H1 (cell line): Measurements from ENCODE around the gene FSTL4. TPM values are rescaled to one million over a fixed set of nuclear protein-coding genes. Genes with fewer than 3 reads are reported as not detected.

ENCODE experiments used
- CTCF ChIA-PET: fragments of 300-600 bp; sonication (Branson Sonifier 250); formaldehyde crosslinking; loops from one replicate; lab custom pipeline; 2021; ENCODE audit not compliant: partially characterized antibody; lab: Charles Lee
- POLR2A ChIA-PET: fragments of 300-600 bp; sonication (Branson Sonifier 250); formaldehyde crosslinking; loops from one replicate; lab custom pipeline; 2021; ENCODE audit warnings: inconsistent platforms; ENCODE audit not compliant: partially characterized antibody; lab: Charles Lee
- DNase-seq, 2 experiments: peaks; one replicate each; pipeline versions ENCODE4 v3.0.0 to v3.0.0-alpha.2; 2010 to 2022; ENCODE audit warnings: low spot score in 2 of 2, low read depth in 1 of 2, mixed read lengths in 1 of 2
- FAIRE-seq: peaks from 2 replicates; lab custom pipeline; 2011; peaks lifted over from hg19 to GRCh38; lab: Jason Lieb, UNC
- H2AFZ ChIP-seq: 2 replicates; pipeline ENCODE4 v1.8.1; 2012; ENCODE audit warnings: low read length, inconsistent platforms
- H2AK5ac ChIP-seq: 2 replicates; pipeline ENCODE4 v1.6.1; 2013; ENCODE audit warnings: low read depth, low read length
- H2BK120ac ChIP-seq: replicated peaks from 2 replicates; pipeline ENCODE3; 2013; ENCODE audit warnings: low read depth, low read length, inconsistent platforms
- H2BK12ac ChIP-seq: 2 replicates; pipeline ENCODE4 v1.6.1; 2013; ENCODE audit warnings: low read depth, low read length
- H2BK15ac ChIP-seq: 2 replicates; pipeline ENCODE4 v1.6.1; 2013; ENCODE audit warnings: low read length
- H2BK20ac ChIP-seq: 2 replicates; pipeline ENCODE4 v1.6.1; 2013; ENCODE audit warnings: low read length
- H2BK5ac ChIP-seq: 2 replicates; pipeline ENCODE4 v1.6.1; 2013; ENCODE audit warnings: low read depth, low read length
- H3K14ac ChIP-seq: 2 replicates; pipeline ENCODE4 v1.6.1; 2013; ENCODE audit warnings: inconsistent platforms; ENCODE audit not compliant: insufficient read length
- H3K18ac ChIP-seq: 2 replicates; pipeline ENCODE4 v1.6.1; 2013; ENCODE audit warnings: low read length; ENCODE audit errors: extremely low read depth
- H3K23ac ChIP-seq: 2 replicates; pipeline ENCODE4 v1.6.1; 2013; ENCODE audit warnings: inconsistent platforms; ENCODE audit not compliant: insufficient read length
- H3K23me2 ChIP-seq: 2 replicates; pipeline ENCODE4 v1.6.1; 2013; ENCODE audit warnings: low read depth, low read length
- H3K27ac ChIP-seq: 2 replicates; pipeline ENCODE4 v1.6.1; 2011; ENCODE audit warnings: low read depth, low read length, inconsistent platforms
- H3K27me3 ChIP-seq, 4 experiments: replicated peaks in 1 of 4; 1 replicate in 1 of 4; 2 replicates in 3 of 4; pipeline versions ENCODE4 v1.6.1 to v1.8.1; 2011 to 2013; ENCODE audit warnings: low read length in 3 of 4, mild to moderate bottlenecking in 3 of 4, inconsistent platforms in 2 of 4, mixed read lengths in 2 of 4, moderate library complexity in 1 of 4; ENCODE audit not compliant: control insufficient read depth in 3 of 4, insufficient read depth in 3 of 4; ENCODE audit errors: extremely low read depth in 1 of 4
- H3K36me3 ChIP-seq, 4 experiments: 2 replicates each; pipeline versions ENCODE4 v1.6.1 to v1.8.1; 2011 to 2013; ENCODE audit warnings: mild to moderate bottlenecking in 4 of 4, low read length in 3 of 4, moderate library complexity in 2 of 4, control low read depth in 1 of 4, inconsistent platforms in 1 of 4; ENCODE audit not compliant: insufficient read depth in 4 of 4, control insufficient read depth in 2 of 4
- H3K4ac ChIP-seq: replicated peaks from 2 replicates; pipeline ENCODE3; 2013; ENCODE audit warnings: low read length, low read depth, mixed read lengths, inconsistent platforms; ENCODE audit not compliant: insufficient read length
- H3K4me1 ChIP-seq, 4 experiments: replicated peaks in 1 of 4; 1 replicate in 1 of 4; 2 replicates in 3 of 4; pipeline versions ENCODE4 v1.6.1 to v1.8.1; 2011 to 2013; ENCODE audit warnings: low read length in 3 of 4, inconsistent platforms in 2 of 4, mixed read lengths in 1 of 4; ENCODE audit not compliant: insufficient read depth in 4 of 4, control insufficient read depth in 3 of 4
- H3K4me2 ChIP-seq, 2 experiments: 2 replicates each; pipeline versions ENCODE4 v1.6.1 to v1.8.1; 2011 to 2013; ENCODE audit warnings: low read depth in 2 of 2, low read length in 2 of 2, control low read depth in 1 of 2, inconsistent platforms in 1 of 2, mild to moderate bottlenecking in 1 of 2; ENCODE audit not compliant: insufficient read depth in 1 of 2
- H3K4me3 ChIP-seq, 4 experiments: fragments of 200-600, 300-600 bp in 1 of 4; sonication (generic), shearing (Covaris generic), sonication (Bioruptor Twin) in 1 of 4; 2 replicates each; pipeline versions ENCODE4 v1.5.1 to v1.8.1; 2011 to 2016; ENCODE audit warnings: low read length in 4 of 4, low read depth in 3 of 4, control low read depth in 2 of 4, inconsistent platforms in 2 of 4, mild to moderate bottlenecking in 2 of 4, mixed read lengths in 1 of 4, moderate library complexity in 1 of 4; ENCODE audit not compliant: insufficient read depth in 2 of 4; ENCODE audit errors: extremely low read depth in 1 of 4
- H3K56ac ChIP-seq: replicated peaks from 2 replicates; pipeline ENCODE3; 2013; ENCODE audit warnings: low read depth, mild to moderate bottlenecking, mixed read lengths, low read length, inconsistent platforms; ENCODE audit not compliant: insufficient read length
- H3K79me1 ChIP-seq: 2 replicates; pipeline ENCODE4 v1.6.1; 2013; ENCODE audit warnings: low read depth, low read length, control low read depth
- H3K79me2 ChIP-seq, 2 experiments: 2 replicates each; pipeline versions ENCODE4 v1.6.1 to v1.8.1; 2012 to 2013; ENCODE audit warnings: low read length in 2 of 2, mild to moderate bottlenecking in 2 of 2, inconsistent platforms in 1 of 2; ENCODE audit not compliant: insufficient read depth in 2 of 2, control insufficient read depth in 1 of 2
- H3K9ac ChIP-seq, 4 experiments: replicated peaks in 1 of 4; 1 replicate in 1 of 4; 2 replicates in 3 of 4; pipeline versions ENCODE4 v1.6.1 to v1.8.1; 2011 to 2013; ENCODE audit warnings: low read depth in 3 of 4, low read length in 3 of 4, control low read depth in 2 of 4, mild to moderate bottlenecking in 2 of 4, moderate library complexity in 2 of 4, inconsistent platforms in 1 of 4; ENCODE audit errors: extremely low read depth in 1 of 4
- H3K9me3 ChIP-seq, 2 experiments: 2 replicates each; pipeline versions ENCODE4 v1.6.1 to v1.8.1; 2012 to 2013; ENCODE audit warnings: mild to moderate bottlenecking in 2 of 2, moderate library complexity in 2 of 2, control low read depth in 1 of 2, inconsistent platforms in 1 of 2, low read depth in 1 of 2, low read length in 1 of 2, mixed read lengths in 1 of 2; ENCODE audit not compliant: insufficient read depth in 2 of 2
- H4K20me1 ChIP-seq, 2 experiments: replicated peaks in 1 of 2; 2 replicates each; pipeline versions ENCODE3 to v1.8.1; 2011 to 2013; ENCODE audit warnings: inconsistent platforms in 2 of 2, low read length in 2 of 2, mild to moderate bottlenecking in 1 of 2; ENCODE audit not compliant: insufficient read depth in 2 of 2, control insufficient read depth in 1 of 2
- H4K5ac ChIP-seq: 2 replicates; pipeline ENCODE4 v1.6.1; 2013; ENCODE audit warnings: low read length, low read depth, mixed read lengths, inconsistent platforms; ENCODE audit not compliant: insufficient read length
- H4K8ac ChIP-seq: 2 replicates; pipeline ENCODE4 v1.8.0; 2013; ENCODE audit warnings: mild to moderate bottlenecking, moderate library complexity, low read length, inconsistent platforms; ENCODE audit not compliant: insufficient read depth; ENCODE audit errors: extremely low read depth
- H4K91ac ChIP-seq: replicated peaks from 2 replicates; pipeline ENCODE3; 2013; ENCODE audit warnings: low read length, mixed read lengths, inconsistent platforms; ENCODE audit not compliant: insufficient read length
- EGR1 ChIP-seq: IDR thresholded peaks from 2 replicates; pipeline ENCODE4 v1.6.1; 2011; ENCODE audit warnings: low read depth, low read length, borderline replicate concordance
- HDAC2 ChIP-seq, 2 experiments: fragments of 300-600 bp in 1 of 2; sonication (generic) in 1 of 2; IDR thresholded peaks; 2 replicates each; pipeline ENCODE4 v1.6.1; 2011 to 2012; ENCODE audit warnings: low read depth in 2 of 2, low read length in 2 of 2, mild to moderate bottlenecking in 2 of 2, moderate library complexity in 2 of 2, borderline replicate concordance in 1 of 2, inconsistent platforms in 1 of 2
- HDAC6 ChIP-seq: IDR thresholded peaks from one replicate; pipeline ENCODE4 v1.7.1; 2012; ENCODE audit warnings: low read depth, mild to moderate bottlenecking, inconsistent platforms, low read length, moderate library complexity
- SUZ12 ChIP-seq: fragments of 200-600 bp; sonication (generic); IDR thresholded peaks from 2 replicates; pipeline ENCODE4 v1.6.1; 2012; ENCODE audit warnings: mild to moderate bottlenecking, inconsistent platforms, low read length, moderate library complexity, mixed read lengths
- WGBS, 2 experiments: shearing (Covaris generic) in 1 of 2; methylation state at CpG; one replicate each; pipeline versions ENCODE4 v1.1.6 to v1.1.7; 2013 to 2015; ENCODE audit warnings: low lambda C conversion rate in 2 of 2, mixed read lengths in 2 of 2, inconsistent platforms in 1 of 2, low coverage in 1 of 2, missing lambda C conversion rate in 1 of 2; ENCODE audit not compliant: insufficient replicate concordance in 2 of 2, insufficient coverage in 1 of 2, insufficient read length in 1 of 2; ENCODE audit errors: extremely low coverage in 1 of 2, missing lambda C conversion rate in 1 of 2; 5-methylcytosine and 5-hydroxymethylcytosine counted together
- polyA plus RNA-seq, 7 experiments: library from polyadenylated mRNA; depleted of rRNA in 3 of 7; stranded (reverse) in 5 of 7; unstranded in 2 of 7; fragments of >200 nt in 5 of 7; fragments of 200-250 nt in 2 of 7; gene quantifications; 1 replicate in 5 of 7; 2 replicates in 1 of 7; 4 replicates in 1 of 7; pipeline versions ENCODE4 v1.2.1 to v1.2.3, GENCODE V29; 2011 to 2013; ENCODE audit warnings: missing spikeins in 2 of 7, mixed read lengths in 2 of 7
- total RNA-seq: library from RNA; stranded (reverse); fragmentation: NEBNext Ultra II Directional; extraction: Animal tissue kit (Norgen Biotek cat#: 25700); gene quantifications from 2 replicates; pipeline ENCODE4 v1.2.1, GENCODE V29; 2021

The FSTL4 gene
- total and polyA plus RNA-seq, 2 of the 8 experiments (the other 6 are each of a cell fraction or from before 2014, with no cell fraction given), result 3.1 to 4.1 TPM

DNA sequence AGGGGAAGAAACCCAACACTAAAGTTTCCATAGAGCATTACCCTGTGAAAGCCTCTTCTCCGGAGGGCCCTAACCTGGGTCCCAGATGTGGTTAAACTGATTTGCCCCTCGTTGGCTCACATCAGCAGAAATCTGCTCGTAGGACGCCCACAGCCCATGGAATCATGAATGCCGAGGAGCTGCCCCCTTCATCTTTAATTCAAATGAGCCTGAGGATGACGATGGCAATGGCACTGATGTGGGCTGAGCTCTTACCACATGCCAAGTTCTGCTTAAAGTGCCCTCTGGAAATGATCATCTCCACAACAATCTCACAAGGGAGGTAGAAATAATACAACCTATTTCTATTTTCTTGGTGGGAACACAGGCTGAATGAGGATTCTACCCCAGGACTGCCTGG lies 183.3 kb downstream of the FSTL4 start:
- no peak for TF ChIP-seq HDAC2 (IDR thresholded peaks at IDR 0.05; ENCODE audit: borderline replicate concordance in 1 of 2, low read depth in 2 of 2, low read length in 2 of 2)
- no peak for TF ChIP-seq EGR1
- TF ChIP-seq SUZ12, result no peak
- no peak for TF ChIP-seq HDAC6
- POLR2A ChIA-PET, result interaction anchor here (1.8 kb wide), 1 partner anchor 10 kb away, joined by 6 read pairs; no protein-coding TSS in a partner anchor
- Histone ChIP-seq H2AFZ (no peak overlapping the region), H2BK12ac (no peak overlapping the region), H3K27ac (no peak overlapping the region), H2BK20ac (no peak overlapping the region), H3K23me2 (no peaks in the 10 kb centered on the region), H3K4me3 (no peak overlapping the region), H2BK120ac (no peak overlapping the region), H3K4ac (no peak overlapping the region), H2BK5ac (no peak overlapping the region), H3K36me3 (no peaks in the 10 kb centered on the region), H3K14ac (no peak overlapping the region), H4K91ac (no peak overlapping the region), H3K27me3 (no peaks in the 10 kb centered on the region), H3K79me1 (no peaks in the 10 kb centered on the region; the same call in 1 of the 2 replicates), H3K9ac (no peak overlapping the region), H2AK5ac (no peak overlapping the region), H3K4me2 (no peak overlapping the region), H3K4me1 (peaks cover 6 to 25% (median 15%) of the 10 kb centered on the region in 4 experiments), H3K18ac (no peak overlapping the region), H4K5ac (no peak overlapping the region), H4K20me1 (no peaks in the 10 kb centered on the region), H3K79me2 (no peaks in the 10 kb centered on the region), H3K9me3 (no peaks in the 10 kb centered on the region), H4K8ac (no peak overlapping the region), H3K23ac (no peak overlapping the region), H2BK15ac (no peak overlapping the region), H3K56ac (no peak overlapping the region)
- FAIRE-seq (no peak), DNase-seq (peak in 1 of 2 experiments; percentile 10)
- 90% methylated on average over 6 of the region's 6 CpGs; no CpG with 5 or more reads in 1 of the 2 experiments for WGBS, 2 experiments
- CTCF ChIA-PET, result interaction anchor here (1.3 to 1.7 kb wide), 3 partner anchors 31 to 516 kb away, joined by 3 to 7 read pairs (median 3); no protein-coding TSS in a partner anchor
